Posterior cingulate gyrus (tissue), 11 donors: ENCODE results near the gene ONECUT3.

Experiments used
- DNase-seq, 10 donors: peaks; one replicate each; pipeline versions ENCODE4 v3.0.0 to v3.0.0-alpha.2; 2020 to 2021; ENCODE audit warnings: mixed read lengths in 3 of 10
- intact Hi-C: fragments of 100-400 bp; cut with DNase I; formaldehyde crosslinking; loops from one replicate; pipeline ENCODE4 v1.15.1; 2023

ONECUT3 gene

GRCh38 chr19:1739960-1740629 is 13.2 kb upstream of the ONECUT3 start:
- DNase-seq = no peak
- intact Hi-C loops = no loop called here

GRCh38 chr19:1742989-1743696 is 10.2 kb upstream of the ONECUT3 start:
- intact Hi-C loops = no loop called here
- DNase-seq = no peak

- DNase-seq = no peak
Observed at GRCh38 chr19:1744133-1744665, 9.1 kb upstream of the ONECUT3 start.

GRCh38 chr19:1744822-1745563 is 8.3 kb upstream of the ONECUT3 start:
- intact Hi-C loops = no loop called here
- DNase-seq = no peak

More at GRCh38 chr19:1744133-1744665, 9.1 kb upstream of the ONECUT3 start:
- intact Hi-C loops = no loop called here

- intact Hi-C loops = no loop called here
- no peak for DNase-seq
Observed at GRCh38 chr19:1745589-1746031, 7.7 kb upstream of the ONECUT3 start.

GRCh38 chr19:1746401-1747284 is 6.7 kb upstream of the ONECUT3 start:
- DNase-seq = no peak

GRCh38 chr19:1747285-1748114 is 5.8 kb upstream of the ONECUT3 start:
- no peak for DNase-seq
- intact Hi-C loops = no loop called here

More at GRCh38 chr19:1746401-1747284, 6.7 kb upstream of the ONECUT3 start:
- intact Hi-C loops = no loop called here

GRCh38 chr19:1748115-1748872 is 5.0 kb upstream of the ONECUT3 start:
- DNase-seq = no peak
- intact Hi-C loops = no loop called here

- intact Hi-C loops = no loop called here
- no peak for DNase-seq
Observed at GRCh38 chr19:1748873-1749341, 4.4 kb upstream of the ONECUT3 start.

- DNase-seq = no peak
- intact Hi-C loops = no loop called here
Observed at GRCh38 chr19:1749373-1750342, 3.6 kb upstream of the ONECUT3 start.

GRCh38 chr19:1750343-1751021 is 2.8 kb upstream of the ONECUT3 start:
- no peak for DNase-seq
- intact Hi-C loops = no loop called here

- intact Hi-C loops = no loop called here
Observed at GRCh38 chr19:1751367-1752008, 1.8 kb upstream of the ONECUT3 start.

GRCh38 chr19:1752009-1752756 is 1.1 kb upstream of the ONECUT3 start:
- intact Hi-C loops = no loop called here
- DNase-seq = no peak

More at GRCh38 chr19:1751367-1752008, 1.8 kb upstream of the ONECUT3 start:
- DNase-seq = no peak

GRCh38 chr19:1754018-1754635 is 821 bp downstream of the ONECUT3 start:
- no peak for DNase-seq
- intact Hi-C loops = no loop called here
